ENCODE results near the gene EMP3.
A peak's percentile ranks its signal among the peaks of the same experiment; 100 is the strongest.

EMP3 gene

GRCh38 chr19:48353677-48354076 lies 28.3 kb downstream of the EMP3 start:
- ATAC-seq = no peak

GRCh38 chr19:48354332-48354992 lies 29.1 kb downstream of the EMP3 start:
- Mint-ChIP-seq H3K27ac (no peak overlapping the region), H3K4me3 (no peak overlapping the region), H3K27me3 (no peaks in the 10 kb centered on the region), H3K4me1 (peaks cover 11% of the 10 kb centered on the region), H3K36me3 (peaks cover 6% of the 10 kb centered on the region), H3K9me3 (no peaks in the 10 kb centered on the region)
- ATAC-seq = no peak

More at GRCh38 chr19:48353677-48354076, 28.3 kb downstream of the EMP3 start:
- peaks cover 11% of the 10 kb centered on the region for H3K4me1 Mint-ChIP-seq
- no peaks in the 10 kb centered on the region for H3K9me3 Mint-ChIP-seq
- no peak overlapping the region for H3K27ac Mint-ChIP-seq
- no peaks in the 10 kb centered on the region for H3K27me3 Mint-ChIP-seq
- H3K36me3 Mint-ChIP-seq = no peaks in the 10 kb centered on the region
- H3K4me3 Mint-ChIP-seq = no peak overlapping the region

GRCh38 chr19:48355365-48355954 lies 30.1 kb downstream of the EMP3 start:
- ATAC-seq = no peak
- Mint-ChIP-seq H3K36me3 (peaks cover 11% of the 10 kb centered on the region), H3K4me3 (no peak overlapping the region), H3K27ac (no peak overlapping the region), H3K9me3 (no peaks in the 10 kb centered on the region), H3K27me3 (no peaks in the 10 kb centered on the region), H3K4me1 (peaks cover 11% of the 10 kb centered on the region)

- Mint-ChIP-seq H3K27me3 (no peaks in the 10 kb centered on the region), H3K9me3 (no peaks in the 10 kb centered on the region), H3K4me3 (no peak overlapping the region), H3K36me3 (peaks cover 11% of the 10 kb centered on the region), H3K27ac (no peak overlapping the region), H3K4me1 (peaks cover 11% of the 10 kb centered on the region)
- ATAC-seq = no peak
These were observed 33.8 kb downstream of the EMP3 start for GRCh38 chr19:48359123-48359522.

- Mint-ChIP-seq H3K9me3 (no peaks in the 10 kb centered on the region), H3K4me1 (peaks cover 21% of the 10 kb centered on the region), H3K27me3 (no peaks in the 10 kb centered on the region), H3K27ac (no peak overlapping the region), H3K36me3 (peaks cover 11% of the 10 kb centered on the region), H3K4me3 (no peak overlapping the region)
- no peak for ATAC-seq
These were observed 36.6 kb downstream of the EMP3 start for GRCh38 chr19:48361912-48362311.

- H3K4me3 Mint-ChIP-seq = peak overlapping the region; percentile 73
- no peaks in the 10 kb centered on the region for H3K27me3 Mint-ChIP-seq
- no peaks in the 10 kb centered on the region for H3K9me3 Mint-ChIP-seq
- peaks cover 11% of the 10 kb centered on the region for H3K36me3 Mint-ChIP-seq
- ATAC-seq = peak; percentile 82
- peak overlapping the region; percentile 85 for H3K27ac Mint-ChIP-seq
- H3K4me1 Mint-ChIP-seq = peaks cover 21% of the 10 kb centered on the region
These were observed 37.6 kb downstream of the EMP3 start for GRCh38 chr19:48362716-48363499.

- H3K4me1 Mint-ChIP-seq = peaks cover 21% of the 10 kb centered on the region
- no peaks in the 10 kb centered on the region for H3K27me3 Mint-ChIP-seq
- H3K4me3 Mint-ChIP-seq = peak overlapping the region; percentile 73
- H3K27ac Mint-ChIP-seq = peak overlapping the region; percentile 85
- no peaks in the 10 kb centered on the region for H3K9me3 Mint-ChIP-seq
- peak; percentile 25 for ATAC-seq
- H3K36me3 Mint-ChIP-seq = peaks cover 11% of the 10 kb centered on the region
These were observed 38.1 kb downstream of the EMP3 start for GRCh38 chr19:48363500-48363809.

- Mint-ChIP-seq H3K27ac (peak within 1 kb of the TSS; percentile 85), H3K4me3 (peak within 1 kb of the TSS; percentile 73), H3K27me3 (no peaks in the 10 kb centered on the region), H3K9me3 (no peaks in the 10 kb centered on the region), H3K36me3 (peaks cover 10% of the 10 kb centered on the region), H3K4me1 (peaks cover 21% of the 10 kb centered on the region)
- ATAC-seq = peak; percentile 94
These were observed 38.7 kb downstream of the EMP3 start, which contains the start of the genes SYNGR4 and TMEM143 for GRCh38 chr19:48363810-48364597. SYNGR4 (plus strand) TSS chr19:48364367; CDS start chr19:48365843, 1,476 bp downstream. TMEM143 (minus strand) TSS chr19:48363940; CDS start chr19:48363920, 20 bp downstream.

- ATAC-seq = no peak
- Mint-ChIP-seq H3K27me3 (no peaks in the 10 kb centered on the region), H3K27ac (peak overlapping the region; percentile 85), H3K4me1 (peaks cover 21% of the 10 kb centered on the region), H3K9me3 (no peaks in the 10 kb centered on the region), H3K4me3 (peak overlapping the region; percentile 73), H3K36me3 (peaks cover 2% of the 10 kb centered on the region)
These were observed 39.4 kb downstream of the EMP3 start for GRCh38 chr19:48364598-48365348.

GRCh38 chr19:48365602-48366001 lies 40.2 kb downstream of the EMP3 start:
- peaks cover 21% of the 10 kb centered on the region for H3K4me1 Mint-ChIP-seq
- H3K36me3 Mint-ChIP-seq = no peaks in the 10 kb centered on the region
- no peak for ATAC-seq
- H3K27me3 Mint-ChIP-seq = no peaks in the 10 kb centered on the region
- H3K27ac Mint-ChIP-seq = peak overlapping the region; percentile 85
- no peaks in the 10 kb centered on the region for H3K9me3 Mint-ChIP-seq
- H3K4me3 Mint-ChIP-seq = peak overlapping the region; percentile 73

GRCh38 chr19:48367855-48368254 lies 42.5 kb downstream of the EMP3 start:
- no peak overlapping the region for H3K27ac Mint-ChIP-seq
- peaks cover 18% of the 10 kb centered on the region for H3K4me1 Mint-ChIP-seq
- no peaks in the 10 kb centered on the region for H3K36me3 Mint-ChIP-seq
- no peak overlapping the region for H3K4me3 Mint-ChIP-seq
- H3K27me3 Mint-ChIP-seq = peaks cover 5% of the 10 kb centered on the region
- no peaks in the 10 kb centered on the region for H3K9me3 Mint-ChIP-seq
- ATAC-seq = no peak

GRCh38 chr19:48368936-48369335 lies 43.6 kb downstream of the EMP3 start:
- peaks cover 9% of the 10 kb centered on the region for H3K4me1 Mint-ChIP-seq

GRCh38 chr19:48370955-48371354 lies 45.6 kb downstream of the EMP3 start:
- H3K27ac Mint-ChIP-seq = no peak overlapping the region
- H3K27me3 Mint-ChIP-seq = peaks cover 27% of the 10 kb centered on the region
- H3K4me3 Mint-ChIP-seq = no peak overlapping the region
- H3K9me3 Mint-ChIP-seq = no peaks in the 10 kb centered on the region
- no peaks in the 10 kb centered on the region for H3K36me3 Mint-ChIP-seq
- no peak for ATAC-seq
- no peaks in the 10 kb centered on the region for H3K4me1 Mint-ChIP-seq

More at GRCh38 chr19:48368936-48369335, 43.6 kb downstream of the EMP3 start:
- Mint-ChIP-seq H3K9me3 (no peaks in the 10 kb centered on the region), H3K27me3 (peaks cover 15% of the 10 kb centered on the region), H3K27ac (no peak overlapping the region), H3K4me3 (no peak overlapping the region), H3K36me3 (no peaks in the 10 kb centered on the region)
- ATAC-seq = no peak

- no peak for ATAC-seq
- no peaks in the 10 kb centered on the region for H3K4me1 Mint-ChIP-seq
- H3K36me3 Mint-ChIP-seq = no peaks in the 10 kb centered on the region
- no peaks in the 10 kb centered on the region for H3K9me3 Mint-ChIP-seq
- H3K27ac Mint-ChIP-seq = no peak overlapping the region
- no peak overlapping the region for H3K4me3 Mint-ChIP-seq
- H3K27me3 Mint-ChIP-seq = peaks cover 31% of the 10 kb centered on the region
These were observed 46.0 kb downstream of the EMP3 start for GRCh38 chr19:48371367-48371766.
